ENCODE results near the gene SLC4A1AP. TPM values are rescaled to one million over a fixed set of nuclear protein-coding genes. Genes with fewer than 3 reads are reported as not detected.

SLC4A1AP gene
- total RNA-seq, 1 experiment from 2014 or later: 29.7 TPM

DNA sequence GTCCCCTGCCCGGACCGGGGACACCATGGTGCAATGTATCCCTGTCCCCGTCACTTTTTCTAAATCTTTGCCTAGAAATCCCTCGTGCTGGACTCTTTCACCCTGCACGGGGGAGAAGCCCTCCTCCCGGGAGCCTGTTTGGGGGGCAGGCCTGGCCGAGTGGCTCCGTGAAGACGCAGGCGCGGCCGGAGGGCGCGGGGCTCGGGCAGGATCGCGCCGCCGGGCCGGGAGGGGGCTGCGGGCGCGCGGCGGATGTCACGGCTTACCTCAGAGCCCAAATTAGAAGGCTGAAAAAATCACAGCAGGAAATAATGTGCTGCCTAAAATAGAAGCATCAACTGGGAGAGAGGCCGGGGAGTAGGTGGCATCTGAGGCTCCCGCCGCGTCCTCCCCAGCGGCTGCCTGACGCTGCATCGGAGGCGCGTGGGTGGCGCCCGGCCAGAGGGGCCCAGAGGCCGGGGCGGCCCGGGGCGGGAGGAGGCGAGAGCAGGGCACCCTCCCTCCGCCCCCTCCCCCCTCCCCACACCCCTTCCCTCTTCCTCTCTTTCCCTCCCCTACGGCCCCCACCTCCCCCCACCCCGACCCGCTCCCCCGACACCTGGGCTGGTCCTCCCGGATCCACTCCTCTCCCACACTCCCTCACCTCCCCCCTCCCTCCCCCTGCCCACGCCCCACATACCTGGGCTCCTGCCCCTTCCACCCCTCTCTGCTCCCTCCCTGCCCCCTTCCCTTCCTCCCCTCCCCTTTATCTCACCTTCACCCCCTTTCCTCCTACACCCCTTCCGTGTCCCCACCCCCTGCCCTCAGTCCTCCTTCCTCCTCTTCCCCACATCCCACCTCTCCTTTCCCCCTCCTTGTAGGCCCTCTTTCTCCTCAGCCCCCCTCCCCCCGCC lies 51.9 kb downstream of the SLC4A1AP start:
- no peak overlapping the region for H3K27ac ChIP-seq (ENCODE audit: low read depth, low read length, poor library complexity, severe bottlenecking)
- ChIA-PET CTCF (no interaction called here), POLR2A (ENCODE audit: low non-redundant PET) (no interaction called here)
- no peaks in the 10 kb centered on the region for H3K4me1 ChIP-seq (ENCODE audit: insufficient read depth, low read length, poor library complexity, severe bottlenecking)
- H3K36me3 ChIP-seq (ENCODE audit: insufficient read depth, low read length, poor library complexity, severe bottlenecking): no peaks in the 10 kb centered on the region
- BruUV-seq (replicated peaks): no TSS peak
- intact Hi-C loops (cut with micrococcal nuclease; ENCODE audit: unreplicated experiment): no loop called here
- peak; percentile 32 for DNase-seq (ENCODE audit: low spot score)
- H3K27me3 ChIP-seq (replicated peaks; ENCODE audit: insufficient read depth, low read depth, low read length, poor library complexity): no peaks in the 10 kb centered on the region
- H3K9me3 ChIP-seq (ENCODE audit: low read depth, low read length, poor library complexity, severe bottlenecking): no peaks in the 10 kb centered on the region
- peak overlapping the region; percentile 39 for H3K4me3 ChIP-seq (ENCODE audit: low read depth, low read length, poor library complexity, severe bottlenecking)
- TF ChIP-seq, protein P1, sequence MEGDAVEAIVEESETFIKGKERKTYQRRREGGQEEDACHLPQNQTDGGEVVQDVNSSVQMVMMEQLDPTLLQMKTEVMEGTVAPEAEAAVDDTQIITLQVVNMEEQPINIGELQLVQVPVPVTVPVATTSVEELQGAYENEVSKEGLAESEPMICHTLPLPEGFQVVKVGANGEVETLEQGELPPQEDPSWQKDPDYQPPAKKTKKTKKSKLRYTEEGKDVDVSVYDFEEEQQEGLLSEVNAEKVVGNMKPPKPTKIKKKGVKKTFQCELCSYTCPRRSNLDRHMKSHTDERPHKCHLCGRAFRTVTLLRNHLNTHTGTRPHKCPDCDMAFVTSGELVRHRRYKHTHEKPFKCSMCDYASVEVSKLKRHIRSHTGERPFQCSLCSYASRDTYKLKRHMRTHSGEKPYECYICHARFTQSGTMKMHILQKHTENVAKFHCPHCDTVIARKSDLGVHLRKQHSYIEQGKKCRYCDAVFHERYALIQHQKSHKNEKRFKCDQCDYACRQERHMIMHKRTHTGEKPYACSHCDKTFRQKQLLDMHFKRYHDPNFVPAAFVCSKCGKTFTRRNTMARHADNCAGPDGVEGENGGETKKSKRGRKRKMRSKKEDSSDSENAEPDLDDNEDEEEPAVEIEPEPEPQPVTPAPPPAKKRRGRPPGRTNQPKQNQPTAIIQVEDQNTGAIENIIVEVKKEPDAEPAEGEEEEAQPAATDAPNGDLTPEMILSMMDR (conservative IDR thresholded peaks at IDR 0.05; ENCODE audit: low read depth, low read length): no peak
- TF ChIP-seq EZH2 (IDR thresholded peaks at IDR 0.05; ENCODE audit: borderline replicate concordance, low read depth, low read length, poor library complexity, severe bottlenecking): no peak

DNA sequence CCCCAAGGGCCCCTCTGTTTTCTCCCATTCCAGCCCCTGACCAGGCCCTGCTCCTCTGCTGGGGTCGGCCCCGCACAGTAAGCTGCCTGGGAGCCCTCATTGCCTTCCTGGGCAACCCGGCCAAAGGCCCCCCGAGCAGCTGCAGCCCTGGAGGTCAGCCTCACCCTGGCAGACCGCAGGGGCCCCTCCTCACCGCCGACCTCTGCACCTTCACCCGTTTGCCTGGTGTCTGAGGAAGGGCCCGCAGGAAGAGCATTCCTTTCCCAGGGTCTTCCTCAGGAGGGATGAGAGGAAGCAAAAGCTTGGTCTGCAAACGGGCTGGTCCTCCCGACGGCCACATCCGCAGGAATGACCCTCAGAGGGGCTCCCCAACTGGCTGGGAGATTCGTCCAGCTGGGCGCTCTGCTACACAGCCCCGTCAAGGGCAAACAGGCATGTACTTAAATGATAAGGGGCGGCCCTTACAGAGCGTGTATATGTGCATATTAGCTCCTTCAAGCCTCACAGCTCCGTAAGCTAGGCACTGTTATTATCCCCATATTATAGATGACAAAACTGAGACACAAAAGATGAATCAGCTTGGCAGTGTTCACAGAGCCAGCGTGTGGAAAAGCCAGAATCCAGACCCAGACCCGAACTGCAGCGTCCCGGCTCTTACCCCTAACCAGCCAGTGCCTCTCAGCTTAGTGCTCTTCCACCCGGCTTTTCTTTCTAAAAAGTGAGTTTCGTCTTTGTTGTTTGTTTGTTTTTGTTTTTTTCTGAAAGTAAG lies 52.8 kb downstream of the SLC4A1AP start:
- ChIA-PET POLR2A (ENCODE audit: low non-redundant PET) (no interaction called here), CTCF (no interaction called here)
- no TSS peak for BruUV-seq (replicated peaks)
- no peaks in the 10 kb centered on the region for H3K36me3 ChIP-seq (ENCODE audit: insufficient read depth, low read length, poor library complexity, severe bottlenecking)
- no peak for DNase-seq (ENCODE audit: low spot score)
- H3K4me1 ChIP-seq (ENCODE audit: insufficient read depth, low read length, poor library complexity, severe bottlenecking): no peaks in the 10 kb centered on the region
- H3K9me3 ChIP-seq (ENCODE audit: low read depth, low read length, poor library complexity, severe bottlenecking): no peaks in the 10 kb centered on the region
- H3K27me3 ChIP-seq (replicated peaks; ENCODE audit: insufficient read depth, low read depth, low read length, poor library complexity): no peaks in the 10 kb centered on the region
- intact Hi-C loops (cut with micrococcal nuclease; ENCODE audit: unreplicated experiment): no loop called here
- no peak overlapping the region for H3K27ac ChIP-seq (ENCODE audit: low read depth, low read length, poor library complexity, severe bottlenecking)
- no peak for TF ChIP-seq EZH2 (IDR thresholded peaks at IDR 0.05; ENCODE audit: borderline replicate concordance, low read depth, low read length, poor library complexity, severe bottlenecking)
- TF ChIP-seq, protein P1 (conservative IDR thresholded peaks at IDR 0.05; ENCODE audit: low read depth, low read length): no peak
- H3K4me3 ChIP-seq (ENCODE audit: low read depth, low read length, poor library complexity, severe bottlenecking): no peak overlapping the region

DNA sequence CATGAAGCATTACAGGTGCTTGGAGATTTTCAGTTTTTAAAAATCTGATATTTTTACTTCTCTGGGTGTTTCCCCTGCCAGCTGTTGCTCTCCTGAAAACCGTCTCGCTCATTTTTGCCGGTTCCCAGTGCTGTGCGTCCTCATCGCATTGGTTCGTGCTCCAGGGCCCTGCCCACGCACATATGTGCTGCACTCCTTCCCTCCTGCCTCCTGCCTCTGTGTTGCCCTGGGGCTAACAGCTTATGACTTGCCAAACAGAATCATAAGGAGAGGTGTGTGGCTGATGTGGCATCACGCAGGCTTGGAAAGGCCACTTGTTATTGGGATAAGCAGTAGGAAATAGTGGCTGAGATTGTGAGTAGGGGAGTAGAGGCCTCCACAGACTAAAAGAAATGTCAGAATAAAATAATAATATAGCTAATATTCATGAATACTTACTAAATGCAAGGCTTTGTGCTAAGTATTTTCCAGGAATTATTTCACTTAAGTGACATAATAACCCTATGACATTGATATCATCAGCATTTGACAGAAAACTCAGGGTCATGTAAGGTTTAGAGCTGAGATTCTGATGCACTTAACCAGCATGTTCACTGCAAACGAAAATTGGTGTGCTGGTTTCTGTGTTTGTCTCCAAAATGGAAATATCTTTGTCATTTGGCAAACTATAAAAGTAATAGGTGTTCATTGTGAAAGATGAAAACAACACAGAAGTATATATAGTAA lies 53.5 kb downstream of the SLC4A1AP start:
- no peak overlapping the region for H3K4me3 ChIP-seq (ENCODE audit: low read depth, low read length, poor library complexity, severe bottlenecking)
- no peaks in the 10 kb centered on the region for H3K27me3 ChIP-seq (replicated peaks; ENCODE audit: insufficient read depth, low read depth, low read length, poor library complexity)
- no peaks in the 10 kb centered on the region for H3K9me3 ChIP-seq (ENCODE audit: low read depth, low read length, poor library complexity, severe bottlenecking)
- TF ChIP-seq EZH2 (IDR thresholded peaks at IDR 0.05; ENCODE audit: borderline replicate concordance, low read depth, low read length, poor library complexity, severe bottlenecking): no peak
- TF ChIP-seq, protein P1 (conservative IDR thresholded peaks at IDR 0.05; ENCODE audit: low read depth, low read length): no peak
- H3K36me3 ChIP-seq (ENCODE audit: insufficient read depth, low read length, poor library complexity, severe bottlenecking): no peaks in the 10 kb centered on the region
- no TSS peak for BruUV-seq (replicated peaks)
- ChIA-PET CTCF (no interaction called here), POLR2A (ENCODE audit: low non-redundant PET) (no interaction called here)
- intact Hi-C loops (cut with micrococcal nuclease; ENCODE audit: unreplicated experiment): no loop called here
- DNase-seq (ENCODE audit: low spot score): no peak
- no peaks in the 10 kb centered on the region for H3K4me1 ChIP-seq (ENCODE audit: insufficient read depth, low read length, poor library complexity, severe bottlenecking)
- no peak overlapping the region for H3K27ac ChIP-seq (ENCODE audit: low read depth, low read length, poor library complexity, severe bottlenecking)

Data from A673 (cell line).